Measurements from ENCODE around the gene MBNL3. TPM values are rescaled to one million over a fixed set of nuclear protein-coding genes. Genes with fewer than 3 reads are reported as not detected.

Gene MBNL3
- total and polyA plus RNA-seq, 2 donors (not counting 3 experiments of a cell fraction or from before 2014, with no cell fraction given) = 1.8 to 5.6 TPM

GRCh38 chrX:132333351-132333750, 155.5 kb downstream of the MBNL3 start:
- Histone ChIP-seq H3K4me3 (replicated peaks in 1 of 3; ENCODE audit: insufficient read depth in 1 of 3, low read depth in 1 of 3, low read length in 3 of 3) (no peak overlapping the region), H3K4me1 (ENCODE audit: control insufficient read depth, extremely low read depth, insufficient read depth, low read length) (no peaks in the 10 kb centered on the region), H3K36me3 (ENCODE audit: control insufficient read depth in 2 of 2, extremely low read depth in 1 of 2, insufficient read depth in 2 of 2, low read length in 2 of 2) (no peaks in the 10 kb centered on the region), H3K27me3 (ENCODE audit: control insufficient read depth in 2 of 2, insufficient read depth in 2 of 2, low read length in 2 of 2) (no peaks in the 10 kb centered on the region), H3K4me2 (ENCODE audit: insufficient read depth, low read length) (no peak overlapping the region), H3K79me2 (ENCODE audit: control insufficient read depth, insufficient read depth, low read length) (no peaks in the 10 kb centered on the region), H3K27ac (ENCODE audit: insufficient read depth, low read depth, low read length) (no peak overlapping the region), H2AFZ (ENCODE audit: low read depth, low read length) (no peak overlapping the region), H3K9me3 (replicated peaks; ENCODE audit: control insufficient read depth, insufficient read depth, low read length) (no peaks in the 10 kb centered on the region), H4K20me1 (replicated peaks; ENCODE audit: control insufficient read depth, extremely low read depth, insufficient read depth, low read length) (no peaks in the 10 kb centered on the region), H3K9me1 (replicated peaks; ENCODE audit: control insufficient read depth, extremely low read depth, insufficient read depth, low read length) (no peaks in the 10 kb centered on the region), H3K9ac (replicated peaks; ENCODE audit: extremely low read depth, insufficient read depth, low read length) (no peak overlapping the region)
- ChIA-PET POLR2A (no interaction called here), CTCF (no interaction called here)
- FAIRE-seq = no peak
- dilution Hi-C loops (cut with MboI; ENCODE audit: extremely low pct_ligation_motif_present, low sequenced_read_pairs) (no loop called here), intact Hi-C loops (cut with micrococcal nuclease) (no loop called here)
- no TSS peak for BruUV-seq (replicated peaks)
- no peak for DNase-seq (ENCODE audit: low read depth, low spot score)
- TF ChIP-seq POLR2AphosphoS5 (IDR thresholded peaks at IDR 0.05; ENCODE audit: insufficient read depth, low read depth, low read length) (no peak), FOS (IDR thresholded peaks at IDR 0.05; ENCODE audit: borderline replicate concordance, insufficient read depth, low read length) (no peak), MAX (IDR thresholded peaks at IDR 0.05; ENCODE audit: insufficient read depth, insufficient read length) (no peak), GATA2 (IDR thresholded peaks at IDR 0.05; ENCODE audit: insufficient read depth, insufficient read length, low read depth, low read length) (no peak), EZH2 (IDR thresholded peaks at IDR 0.05; ENCODE audit: borderline replicate concordance, low read depth, low read length, severe bottlenecking) (no peak), JUN (IDR thresholded peaks at IDR 0.05; ENCODE audit: borderline replicate concordance, insufficient read depth, insufficient read length, low read depth) (no peak), MYC (IDR thresholded peaks at IDR 0.05; ENCODE audit: low read depth, low read length) (no peak), CTCF (IDR thresholded peaks at IDR 0.05; ENCODE audit: extremely low read depth in 1 of 2, insufficient read depth in 1 of 2, low read depth in 1 of 2, low read length in 2 of 2) (no peak), POLR2A (IDR thresholded peaks at IDR 0.05; ENCODE audit: low read depth, low read length) (no peak)
